BLaER1 (cell line): ENCODE results near the gene BEND2.

ENCODE experiments used
- H3K27ac ChIP-seq: shearing (Covaris generic); formaldehyde crosslinking; 2 replicates; pipeline ENCODE4 v1.8.1; 2022
- H3K27me3 ChIP-seq: shearing (Covaris generic); formaldehyde crosslinking; 2 replicates; pipeline ENCODE4 v1.8.1; 2022
- H3K36me3 ChIP-seq: shearing (Covaris generic); formaldehyde crosslinking; 2 replicates; pipeline ENCODE4 v1.8.1; 2022
- H3K4me1 ChIP-seq: shearing (Covaris generic); formaldehyde crosslinking; 2 replicates; pipeline ENCODE4 v1.8.1; 2022
- H3K4me2 ChIP-seq: shearing (Covaris generic); formaldehyde crosslinking; 2 replicates; pipeline ENCODE4 v1.8.1; 2022
- H3K4me3 ChIP-seq: shearing (Covaris generic); formaldehyde crosslinking; 2 replicates; pipeline ENCODE4 v1.8.1; 2022
- H3K9ac ChIP-seq: shearing (Covaris generic); formaldehyde crosslinking; 2 replicates; pipeline ENCODE4 v1.8.1; 2022
- H3K9me3 ChIP-seq: shearing (Covaris generic); formaldehyde crosslinking; 2 replicates; pipeline ENCODE4 v1.8.1; 2022
- H4K20me1 ChIP-seq: shearing (Covaris generic); formaldehyde crosslinking; 2 replicates; pipeline ENCODE4 v1.8.1; 2022
- Cebpa-rat ChIP-seq: shearing (Covaris generic); IDR thresholded peaks from 2 replicates; pipeline ENCODE4 v1.8.1; 2022

BEND2 gene

DNA sequence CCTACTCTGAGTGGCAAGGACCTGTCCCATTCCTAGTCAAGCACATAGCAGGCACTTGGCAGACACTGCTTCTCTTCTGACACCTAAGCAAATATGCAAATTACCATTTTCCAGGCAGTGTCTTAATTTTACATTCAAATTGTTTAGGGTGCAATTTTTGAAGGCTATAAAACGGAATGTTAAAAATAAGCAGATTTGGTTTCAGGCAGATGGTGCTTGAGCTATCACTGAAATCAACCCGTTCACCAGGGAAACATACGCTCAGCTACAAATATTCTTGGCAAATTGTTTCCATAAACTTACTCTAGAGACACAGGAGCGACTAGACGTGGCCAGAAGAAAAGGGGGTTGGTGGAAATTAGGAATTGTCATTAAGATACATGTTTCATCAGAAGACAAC, 45.7 kb downstream of the BEND2 start:
- Histone ChIP-seq H3K36me3 (no peaks in the 10 kb centered on the region), H4K20me1 (no peaks in the 10 kb centered on the region), H3K9ac (no peak overlapping the region), H3K9me3 (no peaks in the 10 kb centered on the region), H3K27ac (no peak overlapping the region), H3K4me2 (no peak overlapping the region), H3K27me3 (peaks cover 79% of the 10 kb centered on the region), H3K4me1 (no peaks in the 10 kb centered on the region), H3K4me3 (no peak overlapping the region)
- TF ChIP-seq Cebpa-rat = no peak

DNA sequence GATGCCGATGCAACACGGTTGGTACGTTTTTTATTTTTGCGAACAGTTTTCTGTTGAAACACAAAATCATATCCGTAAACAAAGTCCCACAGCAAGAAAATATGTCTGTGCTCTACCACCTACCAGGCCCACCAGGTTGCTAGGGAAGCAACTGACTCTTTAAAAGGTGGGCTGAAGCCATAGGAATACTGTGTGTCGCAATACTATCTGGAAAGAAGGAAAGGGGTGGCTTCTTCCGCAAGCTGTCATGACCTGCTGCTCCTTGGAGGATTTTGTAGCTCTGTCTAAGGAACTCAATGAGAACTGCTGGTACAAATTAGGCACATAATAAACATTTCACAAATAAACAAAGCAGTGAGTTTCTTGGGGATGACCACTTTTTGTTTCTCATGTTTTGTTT, 46.5 kb downstream of the BEND2 start:
- no peaks in the 10 kb centered on the region for H3K36me3 ChIP-seq
- no peaks in the 10 kb centered on the region for H3K9me3 ChIP-seq
- H3K4me2 ChIP-seq = no peak overlapping the region
- peaks cover 78% of the 10 kb centered on the region for H3K27me3 ChIP-seq
- no peaks in the 10 kb centered on the region; the same call in 1 of the 2 replicates for H4K20me1 ChIP-seq
- no peak overlapping the region for H3K4me3 ChIP-seq
- H3K9ac ChIP-seq = no peak overlapping the region
- TF ChIP-seq Cebpa-rat = peak; percentile 70
- no peaks in the 10 kb centered on the region for H3K4me1 ChIP-seq
- no peak overlapping the region for H3K27ac ChIP-seq

DNA sequence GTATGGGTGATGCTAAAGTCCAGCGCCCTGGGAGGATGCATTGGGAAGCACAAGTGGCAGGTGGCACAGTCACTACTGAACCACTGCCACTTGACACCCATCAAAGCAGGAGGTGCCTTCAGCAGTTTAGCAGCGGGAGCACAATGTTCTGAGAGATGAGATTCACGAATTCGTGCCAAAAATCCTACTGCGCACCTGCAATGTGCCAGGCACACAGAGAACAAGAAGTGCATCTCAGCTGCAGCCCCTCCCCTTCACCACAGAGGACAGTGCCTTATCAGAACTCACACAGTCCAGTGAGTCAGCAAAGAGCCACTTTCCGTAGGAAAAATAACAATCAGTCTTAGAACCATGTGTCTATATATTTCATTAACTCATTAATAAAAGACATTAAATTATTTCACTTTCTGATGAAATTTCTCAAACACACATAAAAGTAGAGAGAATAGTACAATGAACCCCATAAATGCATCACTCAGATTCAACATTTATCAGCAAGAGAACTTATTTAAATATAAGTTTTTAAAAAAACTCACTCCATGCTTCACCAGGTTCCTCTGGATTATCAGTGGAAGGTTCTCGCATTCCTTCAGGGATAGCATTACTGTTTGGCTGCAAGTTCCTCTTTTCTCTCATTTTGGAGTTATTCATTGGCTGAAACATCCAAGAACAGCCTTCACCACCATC, 47.0 kb downstream of the BEND2 start:
- Histone ChIP-seq H3K4me1 (no peaks in the 10 kb centered on the region), H3K4me3 (no peak overlapping the region), H3K36me3 (no peaks in the 10 kb centered on the region), H3K27ac (no peak overlapping the region), H3K9ac (no peak overlapping the region), H4K20me1 (no peaks in the 10 kb centered on the region; the same call in 1 of the 2 replicates), H3K27me3 (peaks cover 82% of the 10 kb centered on the region), H3K9me3 (no peaks in the 10 kb centered on the region), H3K4me2 (no peak overlapping the region)
- TF ChIP-seq Cebpa-rat = no peak

DNA sequence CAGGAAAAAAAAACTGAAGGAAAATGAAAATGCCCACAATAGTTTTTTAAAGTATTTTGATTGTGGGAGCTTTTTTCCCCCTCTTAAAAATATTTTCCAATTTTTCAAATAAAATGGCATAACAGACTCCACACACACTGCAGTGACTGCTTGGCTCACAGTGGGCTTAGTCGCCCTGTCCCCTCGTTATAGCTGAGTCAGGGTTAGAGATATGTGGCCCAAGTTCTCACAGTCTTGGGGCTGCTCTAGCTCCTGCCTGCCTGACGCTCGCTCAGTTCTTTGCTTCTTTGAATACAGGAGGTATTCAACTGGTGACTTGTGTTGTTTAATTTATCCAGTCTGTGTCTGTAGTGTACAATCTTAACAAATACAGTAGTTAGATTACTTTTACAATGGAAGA, 47.7 kb downstream of the BEND2 start:
- Histone ChIP-seq H3K4me1 (no peaks in the 10 kb centered on the region), H3K9me3 (no peaks in the 10 kb centered on the region), H4K20me1 (no peaks in the 10 kb centered on the region; the same call in 1 of the 2 replicates), H3K4me2 (no peak overlapping the region), H3K9ac (no peak overlapping the region), H3K27me3 (peaks cover 88% of the 10 kb centered on the region), H3K4me3 (no peak overlapping the region), H3K27ac (no peak overlapping the region), H3K36me3 (no peaks in the 10 kb centered on the region)
- no peak for TF ChIP-seq Cebpa-rat

DNA sequence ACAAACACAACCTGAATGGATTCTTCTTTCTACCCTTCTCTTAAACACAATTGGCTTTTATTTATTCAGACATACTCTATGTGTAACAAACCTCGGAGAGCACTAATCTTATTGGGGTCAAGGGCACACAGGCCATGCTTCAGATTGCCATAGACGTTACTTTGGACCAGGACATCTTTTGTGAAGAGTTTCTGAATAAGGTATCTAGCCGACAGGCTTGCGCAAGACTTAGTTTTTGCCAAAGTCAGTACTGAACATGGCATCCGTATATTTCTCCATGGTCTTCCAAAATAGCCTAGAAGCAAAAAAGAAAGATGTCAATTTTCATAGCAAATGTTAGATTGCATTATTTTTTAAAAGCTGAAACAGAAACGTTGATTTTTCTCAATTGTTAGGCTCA, 49.8 kb downstream of the BEND2 start:
- peaks cover 11% of the 10 kb centered on the region; the same call in 1 of the 2 replicates for H4K20me1 ChIP-seq
- no peaks in the 10 kb centered on the region for H3K36me3 ChIP-seq
- TF ChIP-seq Cebpa-rat = no peak
- H3K4me1 ChIP-seq = no peaks in the 10 kb centered on the region
- H3K4me3 ChIP-seq = no peak overlapping the region
- peaks cover 89% of the 10 kb centered on the region for H3K27me3 ChIP-seq
- no peaks in the 10 kb centered on the region for H3K9me3 ChIP-seq
- no peak overlapping the region for H3K4me2 ChIP-seq
- H3K27ac ChIP-seq = no peak overlapping the region
- H3K9ac ChIP-seq = no peak overlapping the region

DNA sequence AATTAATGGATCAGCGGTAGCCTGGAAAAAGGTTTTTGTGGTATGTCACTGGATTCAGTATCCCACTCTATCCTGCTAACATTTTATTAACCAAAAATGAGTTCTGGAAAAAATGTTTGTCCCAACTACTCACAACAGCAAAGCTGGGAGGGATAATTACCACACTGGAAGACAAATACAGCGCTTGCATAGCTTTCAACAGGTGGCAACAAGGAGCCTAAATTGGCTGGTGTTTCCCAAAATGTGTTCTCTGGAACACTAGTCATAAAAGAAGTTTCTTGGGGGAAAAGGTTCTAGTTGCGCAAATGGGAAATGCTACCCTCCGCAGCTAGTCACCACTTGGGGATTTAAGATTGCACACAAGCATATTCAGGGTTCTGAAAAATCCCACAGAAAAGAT, 54.6 kb downstream of the BEND2 start:
- Histone ChIP-seq H3K4me1 (no peaks in the 10 kb centered on the region), H3K4me3 (no peak overlapping the region), H3K36me3 (no peaks in the 10 kb centered on the region), H3K27me3 (peaks cover 91% of the 10 kb centered on the region), H3K9ac (no peak overlapping the region), H3K4me2 (no peak overlapping the region), H4K20me1 (peaks cover 16% of the 10 kb centered on the region; the same call in 1 of the 2 replicates), H3K9me3 (no peaks in the 10 kb centered on the region), H3K27ac (no peak overlapping the region)
- TF ChIP-seq Cebpa-rat = no peak

DNA sequence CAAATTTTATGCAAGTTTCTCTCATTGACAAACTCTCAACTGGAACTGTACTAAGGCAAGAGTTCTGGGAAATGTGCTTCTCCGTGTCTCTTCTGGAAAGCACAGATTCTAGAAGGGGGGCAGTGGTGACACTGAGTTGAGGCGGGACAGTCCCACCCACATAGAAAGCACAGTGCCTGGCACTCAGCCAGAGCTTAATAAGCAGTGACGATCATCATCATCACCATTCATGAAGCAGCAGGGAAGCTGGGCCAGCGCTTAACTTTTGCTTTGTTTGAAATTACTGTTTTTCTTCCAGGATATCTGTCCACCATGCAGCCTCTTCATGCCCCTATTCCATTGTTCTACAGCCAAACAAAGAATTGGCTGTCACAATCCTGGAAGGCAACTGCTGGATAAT, 60.3 kb downstream of the BEND2 start:
- H3K27me3 ChIP-seq = peaks cover 86% of the 10 kb centered on the region
- H3K9ac ChIP-seq = no peak overlapping the region
- no peak overlapping the region for H3K4me2 ChIP-seq
- H3K4me3 ChIP-seq = no peak overlapping the region
- no peaks in the 10 kb centered on the region for H3K9me3 ChIP-seq
- no peak overlapping the region for H3K27ac ChIP-seq
- no peaks in the 10 kb centered on the region for H3K36me3 ChIP-seq
- H3K4me1 ChIP-seq = no peaks in the 10 kb centered on the region
- no peak for TF ChIP-seq Cebpa-rat
- H4K20me1 ChIP-seq = peaks cover 5% of the 10 kb centered on the region; the same call in 1 of the 2 replicates

DNA sequence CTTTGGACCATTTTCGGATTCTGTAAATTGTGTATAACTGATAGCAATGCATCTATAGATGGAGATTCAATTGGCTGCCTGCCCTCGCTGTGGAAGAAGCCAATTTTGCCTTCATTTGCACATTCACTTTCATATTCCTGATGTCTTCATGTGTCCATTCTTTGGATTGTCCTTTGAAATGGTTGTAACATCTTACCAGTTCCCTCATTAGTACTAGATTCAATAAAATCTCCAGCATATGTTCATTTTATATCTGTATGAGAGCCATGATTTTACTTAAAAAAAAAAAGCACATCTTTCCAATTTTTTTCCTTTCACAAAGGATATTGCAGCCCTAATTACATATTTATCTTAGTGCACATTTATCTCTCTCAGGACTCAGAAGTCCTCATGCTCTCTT, 61.7 kb downstream of the BEND2 start:
- H4K20me1 ChIP-seq = peaks cover 5% of the 10 kb centered on the region; the same call in 1 of the 2 replicates
- peaks cover 83% of the 10 kb centered on the region for H3K27me3 ChIP-seq
- no peak for TF ChIP-seq Cebpa-rat
- H3K27ac ChIP-seq = no peak overlapping the region
- no peaks in the 10 kb centered on the region for H3K36me3 ChIP-seq
- H3K9me3 ChIP-seq = no peaks in the 10 kb centered on the region
- no peak overlapping the region for H3K4me3 ChIP-seq
- H3K4me2 ChIP-seq = no peak overlapping the region
- no peak overlapping the region for H3K9ac ChIP-seq
- H3K4me1 ChIP-seq = no peaks in the 10 kb centered on the region

DNA sequence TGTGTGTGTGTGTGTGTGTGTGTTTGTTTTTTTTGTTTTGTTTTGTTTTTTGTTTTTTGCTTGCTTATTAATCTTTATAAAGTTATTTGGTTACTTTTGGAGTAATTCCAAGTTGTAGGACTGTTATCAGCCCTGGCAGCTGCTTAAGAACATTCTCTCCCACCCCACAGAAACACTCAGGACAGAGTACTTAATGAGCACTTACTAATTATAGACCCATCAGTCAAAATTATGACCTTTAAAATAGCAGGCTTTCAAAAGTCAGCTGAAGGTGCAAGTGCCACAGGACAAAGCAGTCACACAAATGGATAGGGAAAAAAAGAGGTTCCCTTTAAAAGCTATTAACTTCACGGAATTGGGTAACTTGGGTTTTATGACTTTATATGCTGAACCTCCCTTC, 69.0 kb downstream of the BEND2 start:
- no peaks in the 10 kb centered on the region for H3K4me1 ChIP-seq
- H3K9me3 ChIP-seq = no peaks in the 10 kb centered on the region
- H3K27ac ChIP-seq = no peak overlapping the region
- H4K20me1 ChIP-seq = no peaks in the 10 kb centered on the region; the same call in 1 of the 2 replicates
- H3K36me3 ChIP-seq = no peaks in the 10 kb centered on the region
- no peak for TF ChIP-seq Cebpa-rat
- H3K27me3 ChIP-seq = peaks cover 55% of the 10 kb centered on the region
- H3K4me2 ChIP-seq = no peak overlapping the region
- no peak overlapping the region for H3K9ac ChIP-seq
- no peak overlapping the region for H3K4me3 ChIP-seq

DNA sequence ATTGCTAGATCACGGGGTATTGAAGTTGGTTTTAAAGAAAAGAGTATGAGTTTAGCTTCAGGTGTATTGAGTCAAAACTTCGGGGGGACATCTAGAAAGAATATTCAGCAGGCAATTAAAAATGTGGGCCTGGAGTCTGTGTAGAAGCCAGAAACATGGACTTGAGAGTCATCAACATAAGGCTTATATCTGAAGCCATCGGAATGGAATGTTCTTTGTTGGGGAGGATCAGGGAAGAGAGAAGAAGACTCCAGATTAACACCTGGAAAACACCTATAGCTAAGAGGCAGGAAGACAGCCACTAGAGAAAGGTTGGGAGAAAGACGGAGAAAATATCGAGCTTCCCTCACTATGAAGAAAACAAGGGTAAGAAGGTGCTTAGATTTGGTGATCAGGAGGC, 69.5 kb downstream of the BEND2 start:
- no peak overlapping the region for H3K4me2 ChIP-seq

More for the DNA sequence above, 69.5 kb downstream of the BEND2 start:
- Histone ChIP-seq H3K4me3 (no peak overlapping the region), H3K27me3 (peaks cover 50% of the 10 kb centered on the region), H3K27ac (no peak overlapping the region), H3K9me3 (no peaks in the 10 kb centered on the region), H3K9ac (no peak overlapping the region), H3K36me3 (no peaks in the 10 kb centered on the region), H4K20me1 (no peaks in the 10 kb centered on the region; the same call in 1 of the 2 replicates), H3K4me1 (no peaks in the 10 kb centered on the region)
- TF ChIP-seq Cebpa-rat = no peak
